ENCODE data around the gene TBC1D22A. TPM values are rescaled to one million over a fixed set of nuclear protein-coding genes. Genes with fewer than 3 reads are reported as not detected.

TBC1D22A gene
- total and polyA plus RNA-seq, 9 of the 15 experiments (the other 6 are each of a cell fraction or from before 2014, with no cell fraction given): 0.20 to 11.5 (median 5.2) TPM

DNA sequence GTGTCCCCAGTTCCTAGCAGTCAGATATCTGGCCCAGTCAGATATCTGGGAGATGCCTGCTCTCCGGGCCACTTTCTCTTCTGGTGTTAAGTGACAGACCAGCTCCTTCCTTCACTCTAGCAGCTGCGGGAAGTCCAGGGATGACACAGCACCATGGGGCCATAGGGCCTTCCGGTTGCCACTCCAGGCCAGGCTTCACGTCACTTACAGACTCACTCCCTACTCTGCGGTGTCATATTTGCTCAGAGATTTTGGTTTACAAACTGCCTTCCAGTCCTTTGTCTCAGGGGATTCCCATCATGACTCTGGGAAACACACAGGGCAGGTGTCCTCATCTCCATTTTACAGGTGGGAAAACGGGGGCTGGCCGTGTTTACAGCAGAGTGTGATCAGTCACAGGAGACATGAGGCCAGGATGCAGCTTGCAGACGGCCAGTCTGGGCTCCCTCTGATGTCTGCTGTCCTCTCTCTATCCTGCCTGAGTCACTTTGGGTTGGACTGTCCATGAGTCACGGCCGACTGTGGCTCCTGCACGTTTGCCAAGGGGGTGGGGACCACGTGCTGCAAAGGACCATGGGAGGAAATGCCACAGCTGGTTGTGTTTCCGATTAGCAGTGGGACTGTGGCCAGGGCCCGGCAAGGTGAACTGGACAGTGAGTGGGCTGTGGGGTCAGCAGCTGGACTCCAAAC is 8.2 kb upstream of the TBC1D22A start (continued):
- TF ChIP-seq, protein P1, sequence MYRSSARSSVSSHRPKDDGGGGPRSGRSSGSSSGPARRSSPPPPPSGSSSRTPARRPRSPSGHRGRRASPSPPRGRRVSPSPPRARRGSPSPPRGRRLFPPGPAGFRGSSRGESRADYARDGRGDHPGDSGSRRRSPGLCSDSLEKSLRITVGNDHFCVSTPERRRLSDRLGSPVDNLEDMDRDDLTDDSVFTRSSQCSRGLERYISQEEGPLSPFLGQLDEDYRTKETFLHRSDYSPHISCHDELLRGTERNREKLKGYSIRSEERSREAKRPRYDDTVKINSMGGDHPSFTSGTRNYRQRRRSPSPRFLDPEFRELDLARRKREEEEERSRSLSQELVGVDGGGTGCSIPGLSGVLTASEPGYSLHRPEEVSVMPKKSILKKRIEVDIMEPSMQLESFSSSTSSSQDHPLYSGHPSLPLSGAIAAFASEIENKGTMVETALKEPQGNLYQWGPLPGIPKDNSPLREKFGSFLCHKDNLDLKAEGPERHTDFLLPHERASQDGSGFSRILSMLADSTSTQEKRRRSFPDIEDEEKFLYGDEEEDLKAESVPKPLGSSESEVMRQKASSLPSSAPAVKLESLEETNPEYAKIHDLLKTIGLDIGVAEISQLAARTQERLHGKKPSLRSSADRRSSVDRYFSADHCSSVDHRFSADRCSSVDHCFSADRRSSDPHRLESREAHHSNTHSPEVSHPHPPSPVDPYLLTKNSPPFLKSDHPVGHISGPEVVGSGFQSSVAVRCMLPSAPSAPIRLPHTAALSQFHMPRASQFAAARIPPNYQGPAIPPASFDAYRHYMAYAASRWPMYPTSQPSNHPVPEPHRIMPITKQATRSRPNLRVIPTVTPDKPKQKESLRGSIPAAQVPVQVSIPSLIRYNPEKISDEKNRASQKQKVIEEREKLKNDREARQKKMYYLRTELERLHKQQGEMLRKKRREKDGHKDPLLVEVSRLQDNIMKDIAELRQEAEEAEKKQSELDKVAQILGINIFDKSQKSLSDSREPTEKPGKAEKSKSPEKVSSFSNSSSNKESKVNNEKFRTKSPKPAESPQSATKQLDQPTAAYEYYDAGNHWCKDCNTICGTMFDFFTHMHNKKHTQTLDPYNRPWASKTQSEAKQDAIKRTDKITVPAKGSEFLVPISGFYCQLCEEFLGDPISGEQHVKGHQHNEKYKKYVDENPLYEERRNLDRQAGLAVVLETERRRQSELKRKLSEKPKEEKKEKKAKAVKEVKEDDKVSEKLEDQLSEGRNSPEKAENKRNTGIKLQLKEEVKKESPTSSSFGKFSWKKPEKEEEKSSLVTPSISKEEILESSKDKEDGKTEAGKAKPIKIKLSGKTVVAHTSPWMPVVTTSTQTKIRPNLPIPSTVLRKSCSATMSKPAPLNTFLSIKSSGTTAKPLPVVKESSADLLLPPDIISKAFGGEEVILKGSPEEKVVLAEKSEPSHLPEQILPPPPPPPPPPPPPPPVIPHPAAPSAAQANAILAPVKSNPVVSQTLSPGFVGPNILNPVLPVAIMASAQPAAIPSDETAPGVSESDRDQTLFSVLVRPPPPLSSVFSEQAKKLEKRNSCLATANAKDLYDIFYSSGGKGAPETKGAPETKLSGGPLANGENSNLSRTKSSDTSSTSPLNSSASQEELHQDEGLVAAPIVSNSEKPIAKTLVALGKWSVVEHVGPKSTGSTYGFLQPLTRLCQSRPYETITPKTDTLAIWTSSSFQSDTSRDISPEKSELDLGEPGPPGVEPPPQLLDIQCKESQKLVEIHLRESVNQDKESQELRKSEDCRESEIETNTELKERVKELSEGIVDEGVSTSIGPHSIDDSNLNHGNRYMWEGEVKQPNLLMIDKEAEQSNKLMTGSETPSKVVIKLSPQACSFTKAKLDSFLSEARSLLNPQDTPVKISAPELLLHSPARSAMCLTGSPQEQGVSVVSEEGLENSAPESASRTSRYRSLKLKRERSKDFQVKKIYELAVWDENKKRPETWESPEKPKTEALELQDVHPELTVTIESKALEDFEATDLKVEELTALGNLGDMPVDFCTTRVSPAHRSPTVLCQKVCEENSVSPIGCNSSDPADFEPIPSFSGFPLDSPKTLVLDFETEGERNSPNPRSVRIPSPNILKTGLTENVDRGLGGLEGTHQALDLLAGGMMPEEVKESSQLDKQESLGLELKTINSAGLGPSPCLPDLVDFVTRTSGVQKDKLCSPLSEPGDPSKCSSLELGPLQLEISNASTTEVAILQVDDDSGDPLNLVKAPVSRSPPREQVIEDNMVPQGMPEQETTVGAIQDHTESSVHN (IDR thresholded peaks at IDR 0.05; ENCODE audit: borderline replicate concordance in 1 of 2, low read depth in 1 of 2): peak in 1 of 2 experiments; percentile 81; a peak in 2 of 4 replicates
- TF ChIP-seq ZNF431 (CRISPR knock-in tag; IDR thresholded peaks at IDR 0.05) (no peak), PURB (CRISPR knock-in tag; IDR thresholded peaks at IDR 0.05; ENCODE audit: low read depth) (no peak), MCM2 (IDR thresholded peaks at IDR 0.05; ENCODE audit: low read depth) (no peak), ZNF561 (CRISPR knock-in tag; conservative IDR thresholded peaks at IDR 0.05) (no peak), BACH1 (tag; IDR thresholded peaks at IDR 0.05) (peak; percentile 75), CBX3 (IDR thresholded peaks at IDR 0.05; ENCODE audit: borderline replicate concordance in 1 of 2, low read length in 2 of 2) (no peak; a peak in 1 of 3 replicates), BHLHE40 (IDR thresholded peaks at IDR 0.05; ENCODE audit: low read length) (peak; percentile 98)
- TF ChIP-seq, protein P2, sequence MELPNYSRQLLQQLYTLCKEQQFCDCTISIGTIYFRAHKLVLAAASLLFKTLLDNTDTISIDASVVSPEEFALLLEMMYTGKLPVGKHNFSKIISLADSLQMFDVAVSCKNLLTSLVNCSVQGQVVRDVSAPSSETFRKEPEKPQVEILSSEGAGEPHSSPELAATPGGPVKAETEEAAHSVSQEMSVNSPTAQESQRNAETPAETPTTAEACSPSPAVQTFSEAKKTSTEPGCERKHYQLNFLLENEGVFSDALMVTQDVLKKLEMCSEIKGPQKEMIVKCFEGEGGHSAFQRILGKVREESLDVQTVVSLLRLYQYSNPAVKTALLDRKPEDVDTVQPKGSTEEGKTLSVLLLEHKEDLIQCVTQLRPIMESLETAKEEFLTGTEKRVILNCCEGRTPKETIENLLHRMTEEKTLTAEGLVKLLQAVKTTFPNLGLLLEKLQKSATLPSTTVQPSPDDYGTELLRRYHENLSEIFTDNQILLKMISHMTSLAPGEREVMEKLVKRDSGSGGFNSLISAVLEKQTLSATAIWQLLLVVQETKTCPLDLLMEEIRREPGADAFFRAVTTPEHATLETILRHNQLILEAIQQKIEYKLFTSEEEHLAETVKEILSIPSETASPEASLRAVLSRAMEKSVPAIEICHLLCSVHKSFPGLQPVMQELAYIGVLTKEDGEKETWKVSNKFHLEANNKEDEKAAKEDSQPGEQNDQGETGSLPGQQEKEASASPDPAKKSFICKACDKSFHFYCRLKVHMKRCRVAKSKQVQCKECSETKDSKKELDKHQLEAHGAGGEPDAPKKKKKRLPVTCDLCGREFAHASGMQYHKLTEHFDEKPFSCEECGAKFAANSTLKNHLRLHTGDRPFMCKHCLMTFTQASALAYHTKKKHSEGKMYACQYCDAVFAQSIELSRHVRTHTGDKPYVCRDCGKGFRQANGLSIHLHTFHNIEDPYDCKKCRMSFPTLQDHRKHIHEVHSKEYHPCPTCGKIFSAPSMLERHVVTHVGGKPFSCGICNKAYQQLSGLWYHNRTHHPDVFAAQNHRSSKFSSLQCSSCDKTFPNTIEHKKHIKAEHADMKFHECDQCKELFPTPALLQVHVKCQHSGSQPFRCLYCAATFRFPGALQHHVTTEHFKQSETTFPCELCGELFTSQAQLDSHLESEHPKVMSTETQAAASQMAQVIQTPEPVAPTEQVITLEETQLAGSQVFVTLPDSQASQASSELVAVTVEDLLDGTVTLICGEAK (IDR thresholded peaks at IDR 0.05): peak; percentile 68
- TF ChIP-seq, protein P2 (CRISPR knock-in tag; IDR thresholded peaks at IDR 0.05): no peak

Measured in K562 (cell line).